ENCODE results near the gene BRI3BP. TPM values are rescaled to one million over a fixed set of nuclear protein-coding genes. Genes with fewer than 3 reads are reported as not detected.

The BRI3BP gene
- total RNA-seq (2014; rRNA removed; shearing (Covaris generic)), result 8.4 and 11.8 TPM in 2 replicates

GRCh38 chr12:124993626-124994436 lies at the start of gene BRI3BP:
BRI3BP (plus strand) TSS chr12:124993645; CDS start chr12:124993791, 146 bp downstream.
- in situ Hi-C loops (cut with HindIII; ENCODE audit: low sequenced_read_pairs), result no loop called here
- DNase-seq (ENCODE audit: low spot score), result peak; percentile 58

GRCh38 chr12:124946447-124946793 lies 47.0 kb upstream of the BRI3BP start:
- in situ Hi-C loops (cut with HindIII; ENCODE audit: low sequenced_read_pairs), result no loop called here
- no peak for DNase-seq (ENCODE audit: low spot score)

GRCh38 chr12:124947013-124947412 lies 46.4 kb upstream of the BRI3BP start:
- in situ Hi-C loops (cut with HindIII; ENCODE audit: low sequenced_read_pairs), result no loop called here
- DNase-seq (ENCODE audit: low spot score), result no peak

GRCh38 chr12:124947561-124948398 lies 45.7 kb upstream of the BRI3BP start:
- peak; percentile 53 for DNase-seq (ENCODE audit: low spot score)
- in situ Hi-C loops (cut with HindIII; ENCODE audit: low sequenced_read_pairs), result no loop called here

GRCh38 chr12:124949066-124949465 lies 44.4 kb upstream of the BRI3BP start:
- DNase-seq (ENCODE audit: low spot score), result no peak

GRCh38 chr12:124949779-124950728 lies 43.4 kb upstream of the BRI3BP start:
- no peak for DNase-seq (ENCODE audit: low spot score)
- in situ Hi-C loops (cut with HindIII; ENCODE audit: low sequenced_read_pairs), result no loop called here

More at GRCh38 chr12:124949066-124949465, 44.4 kb upstream of the BRI3BP start:
- in situ Hi-C loops (cut with HindIII; ENCODE audit: low sequenced_read_pairs), result no loop called here

- DNase-seq (ENCODE audit: low spot score), result no peak
- in situ Hi-C loops (cut with HindIII; ENCODE audit: low sequenced_read_pairs), result no loop called here
Measured at GRCh38 chr12:124952295-124952694, 41.1 kb upstream of the BRI3BP start.

- DNase-seq (ENCODE audit: low spot score), result no peak
- in situ Hi-C loops (cut with HindIII; ENCODE audit: low sequenced_read_pairs), result no loop called here
Measured at GRCh38 chr12:124952801-124953200, 40.6 kb upstream of the BRI3BP start.

- in situ Hi-C loops (cut with HindIII; ENCODE audit: low sequenced_read_pairs), result no loop called here
- DNase-seq (ENCODE audit: low spot score), result no peak
Measured at GRCh38 chr12:124953689-124954405, 39.6 kb upstream of the BRI3BP start.

GRCh38 chr12:124954771-124955170 lies 38.7 kb upstream of the BRI3BP start:
- no peak for DNase-seq (ENCODE audit: low spot score)
- in situ Hi-C loops (cut with HindIII; ENCODE audit: low sequenced_read_pairs), result no loop called here

GRCh38 chr12:124956571-124956970 lies 36.9 kb upstream of the BRI3BP start:
- no peak for DNase-seq (ENCODE audit: low spot score)
- in situ Hi-C loops (cut with HindIII; ENCODE audit: low sequenced_read_pairs), result no loop called here

- no peak for DNase-seq (ENCODE audit: low spot score)
- in situ Hi-C loops (cut with HindIII; ENCODE audit: low sequenced_read_pairs), result no loop called here
Measured at GRCh38 chr12:124961055-124961454, 32.4 kb upstream of the BRI3BP start.

- no peak for DNase-seq (ENCODE audit: low spot score)
- in situ Hi-C loops (cut with HindIII; ENCODE audit: low sequenced_read_pairs), result no loop called here
Measured at GRCh38 chr12:124963211-124963610, 30.2 kb upstream of the BRI3BP start.

GRCh38 chr12:124964251-124964650 lies 29.2 kb upstream of the BRI3BP start:
- DNase-seq (ENCODE audit: low spot score), result no peak
- in situ Hi-C loops (cut with HindIII; ENCODE audit: low sequenced_read_pairs), result no loop called here

GRCh38 chr12:124964836-124965462 lies 28.5 kb upstream of the BRI3BP start:
- in situ Hi-C loops (cut with HindIII; ENCODE audit: low sequenced_read_pairs), result no loop called here
- DNase-seq (ENCODE audit: low spot score), result no peak

GRCh38 chr12:124967016-124967739 lies 26.3 kb upstream of the BRI3BP start:
- in situ Hi-C loops (cut with HindIII; ENCODE audit: low sequenced_read_pairs), result no loop called here
- DNase-seq (ENCODE audit: low spot score), result no peak

GRCh38 chr12:124968656-124969055 lies 24.8 kb upstream of the BRI3BP start:
- in situ Hi-C loops (cut with HindIII; ENCODE audit: low sequenced_read_pairs), result no loop called here
- no peak for DNase-seq (ENCODE audit: low spot score)

Measured in G401 (cell line).